Adrenal gland (tissue), 12 donors: ENCODE results near the gene HECW1. TPM values are rescaled to one million over a fixed set of nuclear protein-coding genes. Genes with fewer than 3 reads are reported as not detected.
"Not testable (repeated sequence)": the region's sequence is repeated elsewhere in the genome, so short reads cannot be mapped to it uniquely, and the experiment has no call there.

Source experiments
- DNase-seq, 7 donors: peaks; one replicate each; pipeline ENCODE4 v3.0.0-alpha.2; 2019 to 2020
- H3K27ac ChIP-seq, 5 donors: fragments of 200-600 bp; sonication (generic) in 4 of 5; 1 replicate in 3 of 5; 2 replicates in 2 of 5; pipeline versions ENCODE4 v1.5.1 to v1.8.0; 2016 to 2020; ENCODE audit warnings: mild to moderate bottlenecking in 1 of 5
- H3K27me3 ChIP-seq: fragments of 200-600 bp; 2 replicates; pipeline ENCODE4 v1.8.0; 2021
- H3K36me3 ChIP-seq, 2 donors: fragments of 200-600 bp; replicated peaks in 1 of 2; 1 replicate in 1 of 2; 2 replicates in 1 of 2; pipeline versions ENCODE4 v1.5.1 to v1.8.0; 2018 to 2022
- H3K4me1 ChIP-seq, 2 donors: fragments of 200-600 bp; replicated peaks in 1 of 2; 1 replicate in 1 of 2; 2 replicates in 1 of 2; pipeline versions ENCODE4 v1.5.1 to v1.8.0; 2018 to 2021
- H3K4me3 ChIP-seq, 4 donors: fragments of 200-600 bp; sonication (generic) in 3 of 4; one replicate each; pipeline ENCODE4 v1.5.1; 2016 to 2018
- H3K9me3 ChIP-seq, 3 donors: fragments of 200-600 bp; sonication (generic) in 1 of 3; replicated peaks in 1 of 3; 1 replicate in 2 of 3; 2 replicates in 1 of 3; pipeline versions ENCODE4 v1.5.1 to v1.8.0; 2016 to 2021
- CTCF ChIP-seq, 6 experiments: fragments of 450-650 bp in 4 of 6; fragments of 200-600 bp in 2 of 6; sonication (generic) in 1 of 6; IDR thresholded peaks; 1 replicate in 5 of 6; 2 replicates in 1 of 6; pipeline versions ENCODE4 v1.5.1 to v1.8.0; 2016 to 2021; ENCODE audit warnings: antibody characterized with exemption in 6 of 6, mild to moderate bottlenecking in 2 of 6, moderate library complexity in 1 of 6
- POLR2A ChIP-seq, 2 donors: fragments of 450-650 bp; IDR thresholded peaks; one replicate each; pipeline ENCODE4 v1.6.1; 2017; ENCODE audit warnings: antibody characterized with exemption in 2 of 2, mild to moderate bottlenecking in 2 of 2, moderate library complexity in 1 of 2
- WGBS, 4 donors: extraction: QIAGEN DNeasy Blood & Tissue Kit in 2 of 4; methylation state at CpG; one replicate each; pipeline versions ENCODE4 v1.1.5 to v1.1.7; 2013 to 2017; 5-methylcytosine and 5-hydroxymethylcytosine counted together
- intact Hi-C, 2 donors: fragments of 100-400 bp; cut with DNase I; formaldehyde crosslinking; loops; one replicate each; pipeline versions ENCODE4 v1.14.1 to v1.15.0; 2022 to 2023
- polyA plus RNA-seq, 3 donors: library from polyadenylated mRNA; stranded (reverse); fragments of 200-250 nt in 2 of 3; fragments of 350-450 nt in 1 of 3; fragmentation: Illumina TruSeq in 1 of 3; extraction: RNeasy Lipid Tissue Mini Kit (QIAGEN cat#74804) in 1 of 3; gene quantifications; one replicate each; pipeline ENCODE4 v1.2.3, GENCODE V29; 2013 to 2014
- total RNA-seq, 9 donors: library from RNA; depleted of rRNA in 4 of 9; stranded (reverse); fragments of >200 nt in 4 of 9; fragments of 120-200 nt in 1 of 9; fragmentation: NEBNext Ultra II Directional in 1 of 9; extraction: Animal tissue kit (Norgen Biotek cat#: 25700) in 1 of 9; gene quantifications; one replicate each; pipeline versions ENCODE4 v1.1.0 to v1.2.4, GENCODE V29; 2013 to 2023
- donor health status: healthy with polysubstance abuse.
- donor health status: Bipolar disorder and iron deficiency.
- donor health status: DM: yes; HTN: yes; CAD: no.
- donor health status: DM: no; HTN: no; CAD: no.
- donor health status: DM: no; HTN: no; CAD: no.
- donor health status: DM: yes; HTN: yes; CAD: no.

HECW1 gene
- total and polyA plus RNA-seq, 12 donors = under 0.01 to 3.2 (median 0.06) TPM; not detected in 4

GRCh38 chr7:43337191-43337590 lies 224.7 kb downstream of the HECW1 start:
- no peaks in the 10 kb centered on the region for H3K9me3 ChIP-seq
- H3K27me3 ChIP-seq = no peaks in the 10 kb centered on the region
- no peaks in the 10 kb centered on the region for H3K36me3 ChIP-seq
- no peak overlapping the region for H3K4me3 ChIP-seq
- TF ChIP-seq CTCF (IDR thresholded peaks at IDR 0.05) = no peak
- TF ChIP-seq POLR2A (IDR thresholded peaks at IDR 0.05) = no peak
- intact Hi-C loops = no loop called here
- no peak for DNase-seq
- H3K27ac ChIP-seq = no peak overlapping the region
- no peaks in the 10 kb centered on the region for H3K4me1 ChIP-seq

GRCh38 chr7:43337811-43338210 lies 225.4 kb downstream of the HECW1 start:
- Histone ChIP-seq H3K9me3 (no peaks in the 10 kb centered on the region), H3K27ac (no peak overlapping the region), H3K4me3 (no peak overlapping the region), H3K27me3 (no peaks in the 10 kb centered on the region), H3K4me1 (no peaks in the 10 kb centered on the region), H3K36me3 (no peaks in the 10 kb centered on the region)
- intact Hi-C loops = no loop called here
- 57 to 100% (median 84%) methylated on average over 1 of the region's 1 CpG; no CpG with 5 or more reads in 1 of the 4 donors for WGBS, 4 donors
- DNase-seq = no peak
- TF ChIP-seq CTCF (IDR thresholded peaks at IDR 0.05) = no peak
- no peak for TF ChIP-seq POLR2A (IDR thresholded peaks at IDR 0.05)

- no peaks in the 10 kb centered on the region for H3K4me1 ChIP-seq
These were observed 228.7 kb downstream of the HECW1 start for GRCh38 chr7:43341132-43341531.

GRCh38 chr7:43343417-43343816 lies 231.0 kb downstream of the HECW1 start:
- intact Hi-C loops, H3K4me1 ChIP-seq, H3K9me3 ChIP-seq, H3K27me3 ChIP-seq, H3K27ac ChIP-seq, H3K4me3 ChIP-seq, DNase-seq, H3K36me3 ChIP-seq: not testable (repeated sequence)
- 72 to 89% (median 80%) methylated on average over 4 of the region's 4 CpGs for WGBS, 4 donors

More at GRCh38 chr7:43341132-43341531, 228.7 kb downstream of the HECW1 start:
- Histone ChIP-seq H3K4me3 (no peak overlapping the region), H3K9me3 (no peaks in the 10 kb centered on the region), H3K27me3 (no peaks in the 10 kb centered on the region), H3K27ac (no peak overlapping the region), H3K36me3 (no peaks in the 10 kb centered on the region)
- WGBS, 4 donors = 74 to 82% (median 76%) methylated on average over 2 of the region's 2 CpGs
- no peak for TF ChIP-seq CTCF (IDR thresholded peaks at IDR 0.05)
- no peak for TF ChIP-seq POLR2A (IDR thresholded peaks at IDR 0.05)
- intact Hi-C loops = no loop called here
- no peak for DNase-seq

- H3K4me1 ChIP-seq, H3K4me3 ChIP-seq, DNase-seq, H3K36me3 ChIP-seq, H3K9me3 ChIP-seq, H3K27ac ChIP-seq, intact Hi-C loops, H3K27me3 ChIP-seq: not testable (repeated sequence)
- WGBS, 4 donors = 0 to 68% (median 30%) methylated on average over 1 of the region's 1 CpG
These were observed 233.2 kb downstream of the HECW1 start for GRCh38 chr7:43345696-43346095.
